Measurements from ENCODE around the gene MAP3K14.

Gene MAP3K14

GRCh38 chr17:45338996-45339535, 22.2 kb upstream of the MAP3K14 start:
- DNase-seq = no peak

DNA sequence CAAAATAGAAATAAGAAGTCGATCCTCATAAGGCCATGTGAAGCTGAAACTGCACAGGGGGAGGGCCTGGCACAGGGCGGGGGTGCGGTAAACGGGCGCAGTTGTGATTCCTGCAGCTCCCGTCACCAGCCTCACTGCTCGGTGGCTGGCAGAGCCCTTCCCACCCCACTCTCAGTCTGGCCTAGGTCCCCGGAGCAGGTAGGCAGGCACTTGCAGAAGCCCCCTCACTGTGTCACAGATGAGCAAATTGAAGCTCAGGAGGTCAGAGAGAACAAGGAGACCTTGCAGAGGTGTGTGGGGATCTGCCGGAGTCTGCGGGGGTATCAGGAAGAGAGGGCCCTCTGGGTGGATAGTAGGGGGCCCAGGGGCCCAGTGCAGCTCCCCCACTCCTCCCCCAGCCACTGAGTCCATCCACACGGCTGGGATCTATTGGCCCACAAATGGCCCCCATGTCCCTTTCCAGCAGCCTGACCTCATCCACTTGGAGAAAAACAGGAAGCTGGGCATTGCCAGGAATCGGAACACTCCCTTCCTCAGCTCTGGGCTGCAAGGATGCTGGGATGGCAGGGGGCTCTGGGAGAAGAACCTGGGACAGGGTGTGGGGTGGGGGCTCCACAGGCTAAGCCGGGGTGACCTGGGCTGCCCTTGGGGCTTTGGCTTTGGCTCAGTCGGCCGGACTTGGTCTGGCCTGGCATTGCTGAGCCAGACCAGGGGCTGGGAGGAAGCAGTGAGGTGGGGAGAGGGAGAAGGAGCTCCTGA, 21.4 kb upstream of the MAP3K14 start:
- DNase-seq = no peak

- DNase-seq = no peak
Observed at GRCh38 chr17:45336390-45337182, 19.8 kb upstream of the MAP3K14 start.

DNA sequence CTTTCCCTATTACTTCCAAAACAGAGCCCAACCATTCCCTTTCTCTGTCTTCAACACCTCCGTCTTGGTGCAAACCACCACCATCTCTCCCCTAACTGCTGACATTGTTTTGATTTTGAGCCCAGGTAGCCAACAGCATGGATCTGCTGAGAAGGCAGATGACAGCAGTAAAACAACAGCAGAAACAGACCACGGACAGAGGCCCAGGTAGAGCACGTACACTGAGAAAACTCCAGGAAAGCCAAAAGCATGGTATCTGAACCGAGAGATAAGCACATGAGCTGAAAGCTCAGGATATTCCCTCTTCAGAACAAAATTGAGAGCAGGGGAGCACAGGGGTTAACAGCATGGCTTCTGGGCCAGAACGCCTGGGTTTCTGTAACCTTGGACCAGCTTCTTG, 18.9 kb upstream of the MAP3K14 start:
- no peak for DNase-seq

GRCh38 chr17:45334701-45335677, 18.2 kb upstream of the MAP3K14 start:
- DNase-seq = no peak

DNA sequence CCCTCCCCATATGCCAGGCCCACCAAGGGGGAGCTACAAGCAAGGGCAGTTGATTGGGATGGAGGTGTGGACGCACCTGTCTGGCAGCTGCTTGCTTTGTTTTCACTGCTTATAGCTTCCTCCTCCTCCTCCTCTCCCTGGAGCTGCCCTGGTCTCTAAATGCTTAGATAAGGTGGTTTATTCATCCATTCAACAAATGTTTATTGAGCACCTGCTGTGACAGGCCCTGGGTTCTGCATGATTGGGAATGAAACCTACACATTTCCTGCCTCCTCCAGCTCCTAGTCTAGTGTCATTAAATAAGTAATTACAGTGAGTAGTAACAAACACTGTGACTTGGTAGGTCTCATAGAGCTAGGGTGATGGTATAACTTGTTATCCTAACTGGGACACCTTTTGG, 17.4 kb upstream of the MAP3K14 start:
- no peak for DNase-seq

GRCh38 chr17:45333702-45334092, 16.9 kb upstream of the MAP3K14 start:
- no peak for DNase-seq

GRCh38 chr17:45332989-45333701, 16.3 kb upstream of the MAP3K14 start:
- no peak for DNase-seq

DNA sequence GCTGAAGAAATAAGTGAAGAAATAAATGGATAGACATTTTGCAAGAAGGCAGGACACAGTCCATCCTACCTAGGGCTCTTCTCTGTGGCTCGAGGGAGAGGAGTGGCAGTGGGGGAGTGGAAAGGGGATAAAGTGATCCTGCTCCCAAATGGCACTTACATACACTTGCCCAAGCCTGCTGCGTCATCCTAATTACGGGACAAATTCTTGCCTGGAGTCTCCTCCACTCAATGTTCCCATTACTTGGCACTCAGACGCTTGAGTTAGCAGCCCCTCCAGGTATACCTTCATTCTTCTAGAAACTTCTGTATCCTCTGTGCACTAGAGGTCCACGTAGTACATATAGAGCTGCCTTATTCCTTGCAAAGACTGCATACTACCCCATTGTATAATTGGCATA, 15.7 kb upstream of the MAP3K14 start:
- DNase-seq = no peak

DNA sequence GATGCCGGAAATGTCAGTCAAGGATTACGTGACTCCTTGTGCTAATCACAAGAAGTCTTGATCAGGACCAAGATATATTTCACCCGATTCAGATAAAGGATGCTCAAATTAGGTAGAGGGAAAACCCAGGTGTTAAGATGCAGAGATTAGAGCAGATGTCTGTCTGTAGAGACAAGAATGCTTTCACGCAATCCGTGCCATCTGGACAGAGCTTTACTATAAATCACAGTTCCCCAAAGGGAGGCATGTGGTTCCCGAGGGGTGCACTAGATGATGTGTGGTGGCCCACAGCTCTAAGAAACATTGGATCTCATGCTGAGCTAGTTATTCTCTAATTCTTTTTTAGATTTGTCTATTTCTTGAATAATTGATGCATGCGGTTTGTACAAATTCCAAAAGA, 9.8 kb upstream of the MAP3K14 start:
- DNase-seq = no peak

DNA sequence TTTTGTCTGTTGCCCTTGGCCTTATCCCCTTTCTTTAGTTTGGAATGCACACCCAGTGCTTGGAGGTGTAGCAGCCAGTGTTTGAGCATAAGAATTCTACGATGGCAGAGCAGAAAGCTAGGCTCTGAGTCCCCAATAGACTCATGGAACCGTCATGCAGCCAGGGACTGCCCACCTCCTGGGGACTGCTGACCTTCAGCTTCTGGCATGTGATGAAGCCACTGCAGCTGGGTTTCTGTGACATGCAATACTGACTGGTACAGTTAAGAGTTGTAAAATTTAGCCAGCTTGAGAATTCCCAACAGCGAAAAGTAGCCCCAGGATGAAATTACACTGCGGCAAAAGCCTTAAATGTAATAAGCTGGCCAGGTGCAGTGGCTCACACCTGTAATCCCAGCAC, 9.0 kb upstream of the MAP3K14 start:
- no peak for DNase-seq

GRCh38 chr17:45324336-45324735, 7.5 kb upstream of the MAP3K14 start:
- no peak for DNase-seq

- no peak for DNase-seq
Observed at GRCh38 chr17:45322168-45322567, 5.3 kb upstream of the MAP3K14 start.

DNA sequence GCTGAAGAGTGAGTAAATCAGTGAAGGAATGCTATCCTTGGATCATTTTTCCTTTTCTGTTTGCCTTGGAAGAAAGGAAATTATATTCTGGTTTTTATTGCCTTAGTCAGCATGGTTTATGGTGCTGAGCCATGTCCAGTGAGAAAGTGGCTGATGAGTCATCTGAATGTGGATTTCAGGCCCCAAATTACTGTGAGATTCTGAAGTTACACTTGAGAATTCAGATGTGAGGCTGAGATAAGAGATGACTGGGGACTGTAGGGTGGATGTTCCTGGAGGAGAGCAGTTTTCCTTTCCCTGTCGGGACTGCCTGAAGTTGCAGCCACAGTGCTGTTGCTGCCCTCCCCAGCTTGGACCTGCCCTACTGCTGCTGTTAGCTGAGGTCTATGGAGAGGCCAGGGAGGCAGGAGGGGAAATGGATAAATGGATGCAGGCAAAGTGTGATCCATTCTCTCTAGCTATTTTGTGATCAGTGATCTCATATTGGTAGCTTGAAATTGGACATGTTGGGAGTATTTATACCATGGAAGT, 4.2 kb upstream of the MAP3K14 start:
- DNase-seq = peak; percentile 40

- no peak for DNase-seq
Observed at GRCh38 chr17:45320349-45320930, 3.6 kb upstream of the MAP3K14 start.

- DNase-seq = no peak
Observed at GRCh38 chr17:45319239-45319703, 2.5 kb upstream of the MAP3K14 start.

GRCh38 chr17:45318561-45319230, 1.9 kb upstream of the MAP3K14 start:
- no peak for DNase-seq

DNA sequence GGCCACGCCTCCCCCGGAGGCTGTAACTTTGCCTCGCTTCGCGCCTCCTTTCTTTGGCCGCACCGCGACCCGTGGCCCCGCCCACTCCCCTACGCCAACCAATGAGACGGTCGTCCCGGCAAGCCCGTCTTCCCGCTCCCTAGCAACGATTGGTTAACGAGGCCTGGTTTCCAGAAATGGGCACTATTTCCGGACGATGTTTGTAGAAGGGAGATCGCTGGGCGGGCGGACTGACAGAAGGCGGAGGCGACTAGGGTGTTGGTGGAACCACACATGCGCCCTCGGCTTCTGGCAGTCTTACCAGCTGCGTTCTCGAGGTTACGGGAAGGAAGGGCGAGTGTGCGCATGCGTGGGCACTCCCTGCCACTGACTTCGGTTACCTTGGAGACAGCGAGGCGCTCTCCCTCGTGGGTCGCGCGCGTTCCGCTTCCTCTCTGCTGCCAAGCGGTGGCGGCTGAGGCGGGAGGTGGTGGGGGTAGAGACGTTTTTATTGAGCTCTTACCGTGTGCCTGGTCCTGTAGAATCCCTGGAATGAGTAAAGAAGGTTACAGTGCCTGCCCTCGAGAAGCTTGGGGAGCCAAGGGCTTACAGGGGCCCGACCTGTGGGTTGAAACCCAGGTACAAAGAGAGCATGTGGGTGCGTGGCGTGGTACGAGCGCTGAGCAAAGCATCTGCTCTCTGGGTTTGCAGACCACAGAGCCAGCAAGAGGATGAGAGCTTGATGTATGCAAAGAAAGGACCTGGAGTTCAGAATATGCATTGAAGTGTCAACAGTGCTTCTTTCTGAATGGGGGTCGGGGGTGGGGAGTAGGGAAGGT, 500 bp upstream of the MAP3K14 start:
- DNase-seq = peak; percentile 100

DNA sequence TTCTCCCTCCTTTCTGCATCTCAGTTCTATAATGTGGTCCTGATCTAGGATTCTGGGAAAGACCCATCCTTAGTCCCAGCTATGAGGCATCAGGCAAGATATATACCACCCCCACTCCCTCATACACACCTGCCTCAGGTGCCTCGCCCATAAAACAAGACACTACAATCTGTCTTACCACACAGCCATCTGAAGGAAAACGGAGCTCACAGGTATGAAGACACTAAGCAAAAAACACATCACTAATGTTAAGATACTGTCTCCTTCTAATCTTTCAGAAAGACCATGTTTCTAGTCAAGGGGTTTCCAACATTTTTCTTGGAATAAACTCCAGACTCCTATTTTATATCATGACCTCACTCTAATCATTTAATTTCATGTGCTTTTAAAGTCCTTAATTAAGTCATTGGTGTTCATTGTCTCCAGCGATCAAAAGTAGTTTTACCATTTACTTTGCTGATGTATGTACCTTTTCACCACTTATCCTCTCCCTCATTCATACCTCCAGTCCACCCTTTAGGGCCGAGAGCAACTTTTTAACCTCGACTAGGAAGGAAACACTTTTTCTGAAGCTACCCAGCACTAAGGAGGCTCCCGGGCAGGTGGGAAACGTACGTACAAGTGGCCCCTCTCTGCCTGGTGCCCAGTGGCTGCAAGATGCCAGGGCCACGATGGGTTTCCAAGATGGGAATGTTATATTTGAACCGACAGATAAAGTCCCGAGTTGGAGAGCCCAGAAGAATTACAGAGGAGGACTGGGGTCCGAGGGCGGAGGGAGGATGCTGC, 979 bp downstream of the MAP3K14 start:
- no peak for DNase-seq
